Measurements from ENCODE around the gene ACTR8.

The ACTR8 gene

DNA sequence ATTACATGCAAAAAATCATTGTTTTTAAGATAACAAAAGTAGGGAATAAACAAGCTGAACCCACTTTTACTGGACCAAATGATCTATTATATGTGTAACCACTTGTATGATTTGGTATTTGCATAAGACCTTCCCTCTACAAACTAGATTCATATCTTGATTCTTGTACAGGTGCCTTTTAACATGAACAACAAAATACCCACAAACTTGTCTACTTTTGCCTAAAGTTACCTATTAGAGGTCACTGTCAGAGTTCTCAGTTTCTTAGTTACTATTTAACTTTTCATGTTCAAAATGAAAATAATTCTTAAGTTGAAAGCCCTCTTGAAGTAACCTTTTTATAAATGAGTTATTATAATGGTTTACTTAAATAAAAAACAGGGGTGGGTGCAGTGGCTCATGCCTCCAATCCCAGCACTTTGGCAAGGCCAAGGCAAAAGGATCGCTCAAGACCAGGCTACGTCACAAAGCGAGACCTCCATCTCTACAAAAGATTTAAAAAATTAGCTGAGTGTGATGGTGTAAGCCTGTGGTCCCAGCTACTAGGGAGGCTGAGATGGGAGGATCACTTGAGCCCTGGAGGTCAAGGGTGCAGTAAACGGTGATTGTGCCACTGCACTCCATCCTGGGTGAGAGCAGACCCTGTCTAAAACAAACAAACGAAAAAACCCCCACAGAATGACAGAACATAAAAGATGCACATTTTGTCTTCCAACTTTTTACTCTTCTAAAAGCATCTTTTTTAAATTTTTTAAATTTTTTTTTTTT is 16.0 kb downstream of the ACTR8 start:
- in situ Hi-C loops (cut with MboI; ENCODE audit: low sequenced_read_pairs) = no loop called here

DNA sequence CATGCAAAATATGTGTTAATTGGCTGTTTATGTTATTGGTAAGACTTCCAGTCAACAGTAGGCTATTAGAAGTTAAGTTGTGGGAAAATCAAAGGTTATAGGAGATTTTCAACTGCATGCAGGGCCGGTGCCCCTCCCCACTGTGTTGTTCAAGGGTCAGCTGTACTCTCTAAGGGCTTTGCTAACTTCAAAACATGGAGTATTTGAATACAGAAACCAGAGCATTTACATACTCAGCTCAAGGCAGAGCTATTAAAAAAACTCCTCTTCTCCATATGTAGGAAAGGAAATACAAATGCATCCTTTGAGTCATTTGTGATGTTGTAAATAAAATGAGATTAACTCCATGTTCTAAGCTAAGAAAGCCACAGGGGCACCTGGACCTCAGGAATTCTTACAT is 18.8 kb downstream of the ACTR8 start:
- in situ Hi-C loops (cut with MboI; ENCODE audit: low sequenced_read_pairs) = no loop called here

DNA sequence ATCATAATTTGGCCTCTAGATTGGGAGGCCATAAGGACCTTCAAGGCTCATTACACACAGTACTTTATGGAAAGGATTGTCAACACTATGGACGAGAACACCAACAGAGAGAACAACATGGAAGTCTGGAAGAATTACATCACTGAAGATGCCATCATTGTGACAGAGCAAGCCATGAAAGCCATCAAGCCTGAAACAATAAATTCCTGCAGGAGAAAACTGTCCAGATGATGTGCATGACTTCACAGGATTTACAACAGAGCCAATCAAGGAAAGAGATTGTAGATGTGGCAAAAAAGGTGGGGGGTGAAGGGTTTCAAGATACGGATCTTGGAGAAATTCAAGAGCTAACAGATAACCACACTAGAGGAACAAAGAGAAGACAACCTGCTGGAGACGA is 19.7 kb downstream of the ACTR8 start:
- in situ Hi-C loops (cut with MboI; ENCODE audit: low sequenced_read_pairs) = no loop called here

DNA sequence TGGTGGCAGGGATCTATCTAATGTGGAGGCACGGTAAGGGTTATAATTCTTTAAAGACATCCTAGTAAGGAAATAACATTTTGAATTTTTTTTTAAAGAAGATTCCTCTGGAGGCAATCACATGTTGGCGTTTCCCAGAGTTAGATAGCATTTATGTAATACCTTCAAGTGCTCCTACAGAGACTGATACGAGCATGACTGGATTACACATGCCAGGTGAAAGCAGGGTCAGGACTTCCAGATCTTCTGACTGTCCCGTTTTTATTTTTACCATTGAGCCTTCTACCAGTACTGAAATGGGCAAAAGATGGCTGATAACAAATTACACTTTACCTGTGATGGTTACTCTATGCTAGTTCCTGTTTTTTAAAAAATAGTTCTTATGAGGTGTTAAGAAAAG is 21.8 kb downstream of the ACTR8 start:
- in situ Hi-C loops (cut with MboI; ENCODE audit: low sequenced_read_pairs) = no loop called here

DNA sequence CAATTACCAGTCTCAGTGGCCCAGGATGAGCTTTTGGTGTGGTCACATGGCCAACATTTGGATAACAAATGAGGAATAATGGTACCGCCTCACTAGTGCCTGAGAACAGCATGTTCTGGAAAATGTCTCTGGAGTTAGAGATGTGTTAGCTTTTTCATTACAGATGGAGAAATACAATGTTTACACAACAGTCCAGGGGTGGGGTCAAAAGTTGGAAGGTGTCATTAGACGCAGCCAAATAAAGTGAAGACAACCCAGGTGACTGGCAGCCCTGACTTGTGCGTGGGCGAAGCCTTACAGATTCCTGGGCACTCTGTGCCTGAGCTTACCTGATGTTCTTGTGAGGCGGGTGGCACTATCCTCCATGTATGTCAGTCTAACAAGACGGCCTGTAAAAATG is 22.8 kb downstream of the ACTR8 start:
- in situ Hi-C loops (cut with MboI; ENCODE audit: low sequenced_read_pairs) = no loop called here

DNA sequence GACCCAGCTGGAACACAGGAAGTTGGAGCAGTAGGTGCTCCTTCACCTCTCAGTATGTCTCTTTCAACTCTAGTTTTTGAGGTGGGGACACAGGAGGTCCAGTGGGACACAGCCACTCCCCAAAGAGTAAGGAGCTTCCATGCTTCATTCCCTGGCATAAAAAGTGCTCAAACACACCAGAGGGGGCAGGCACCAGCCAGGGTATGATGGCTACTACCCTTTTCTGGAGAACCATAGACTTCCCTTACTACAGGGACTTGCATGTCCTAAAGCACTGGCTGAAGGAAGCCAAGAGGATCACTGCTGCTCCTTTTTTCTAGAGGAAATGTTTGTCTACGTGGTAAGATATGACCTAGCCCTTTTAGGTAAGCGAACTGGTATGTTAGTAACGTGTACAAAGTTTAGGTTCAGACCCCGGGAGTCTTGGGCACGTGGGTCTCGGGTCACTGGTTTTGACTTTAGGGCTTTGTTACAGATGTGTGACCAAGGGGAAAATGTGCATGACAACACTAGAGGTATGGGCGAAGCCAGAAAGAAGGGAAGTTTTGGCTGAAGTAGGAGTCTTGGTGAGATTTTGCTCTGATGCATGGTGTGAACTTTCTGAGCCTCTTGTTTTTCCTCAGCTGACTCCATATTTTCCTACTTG is 23.7 kb downstream of the ACTR8 start:
- in situ Hi-C loops (cut with MboI; ENCODE audit: low sequenced_read_pairs) = no loop called here

DNA sequence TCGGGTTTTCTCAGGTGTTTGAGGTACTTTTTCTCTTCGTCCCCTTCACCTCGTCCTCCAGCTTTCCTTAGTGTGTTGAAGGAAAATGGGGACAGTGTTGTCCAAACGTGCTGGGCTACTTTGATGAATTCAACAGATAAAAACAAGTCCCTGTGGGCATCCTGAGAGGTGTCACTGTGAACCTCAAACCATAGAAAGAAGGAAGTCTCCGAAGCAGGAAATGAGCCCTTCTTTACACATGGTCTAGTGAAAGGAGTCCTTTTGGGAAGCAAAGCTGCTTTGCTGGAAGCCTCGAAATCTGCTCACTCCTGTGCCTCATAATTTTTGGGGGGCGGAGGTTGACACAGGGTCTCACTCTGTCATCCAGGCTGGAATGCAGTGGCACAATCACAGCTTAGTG is 25.0 kb downstream of the ACTR8 start:
- in situ Hi-C loops (cut with MboI; ENCODE audit: low sequenced_read_pairs) = no loop called here

DNA sequence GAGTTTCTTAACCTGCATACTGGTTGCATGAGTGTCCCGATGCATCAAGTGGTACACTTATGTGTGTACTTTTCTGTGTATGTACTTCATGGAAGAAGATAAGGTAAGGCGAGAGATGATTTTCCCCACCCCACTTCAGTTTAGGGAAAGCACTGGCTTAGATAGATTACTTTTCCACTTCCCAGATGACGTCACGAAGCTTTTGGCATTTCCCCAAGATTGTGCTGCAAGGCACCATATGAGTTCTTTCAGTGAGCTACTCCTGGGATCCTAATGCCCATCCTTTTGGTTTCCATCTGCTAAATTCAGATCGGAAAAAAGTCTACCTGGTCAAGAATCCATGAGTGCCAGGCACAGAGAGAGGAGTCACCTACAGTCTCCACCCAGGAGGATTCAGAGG is 31.1 kb downstream of the ACTR8 start:
- in situ Hi-C loops (cut with MboI; ENCODE audit: low sequenced_read_pairs) = no loop called here

DNA sequence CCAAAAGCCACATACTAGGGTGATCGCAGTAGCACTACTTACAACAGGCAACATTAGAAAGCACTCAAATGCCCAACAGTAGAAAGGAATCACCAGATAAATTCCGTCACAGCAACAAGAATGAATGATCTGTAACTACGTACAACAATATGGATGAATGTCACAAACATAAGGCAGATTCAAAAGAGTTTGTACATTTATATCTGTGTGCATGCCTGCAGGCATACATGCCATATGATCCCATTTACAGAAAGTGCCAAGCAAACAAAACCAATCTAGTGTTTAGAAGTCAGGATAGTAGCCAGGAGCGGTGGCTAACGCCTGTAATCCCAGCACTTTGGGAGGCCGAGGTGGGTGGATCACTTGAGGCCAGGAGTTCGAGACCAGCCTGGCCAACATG is 32.0 kb downstream of the ACTR8 start:
- in situ Hi-C loops (cut with MboI; ENCODE audit: low sequenced_read_pairs) = no loop called here

DNA sequence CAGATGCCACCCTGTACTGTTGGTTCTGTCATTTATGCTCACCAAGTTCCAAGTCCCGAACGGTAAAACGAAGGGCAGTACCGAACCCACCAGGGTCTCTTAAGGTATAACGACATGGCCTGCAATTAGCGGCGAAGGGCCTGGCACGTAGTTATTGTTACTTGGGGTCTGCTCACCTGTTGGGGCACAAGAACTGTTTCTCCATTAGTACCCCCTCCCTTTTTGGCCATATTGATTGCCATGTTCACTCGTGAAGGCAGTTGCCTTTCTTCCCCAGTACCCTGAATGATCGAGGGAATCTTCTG is 35.1 kb downstream of the ACTR8 start:
- in situ Hi-C loops (cut with MboI; ENCODE audit: low sequenced_read_pairs) = no loop called here

DNA sequence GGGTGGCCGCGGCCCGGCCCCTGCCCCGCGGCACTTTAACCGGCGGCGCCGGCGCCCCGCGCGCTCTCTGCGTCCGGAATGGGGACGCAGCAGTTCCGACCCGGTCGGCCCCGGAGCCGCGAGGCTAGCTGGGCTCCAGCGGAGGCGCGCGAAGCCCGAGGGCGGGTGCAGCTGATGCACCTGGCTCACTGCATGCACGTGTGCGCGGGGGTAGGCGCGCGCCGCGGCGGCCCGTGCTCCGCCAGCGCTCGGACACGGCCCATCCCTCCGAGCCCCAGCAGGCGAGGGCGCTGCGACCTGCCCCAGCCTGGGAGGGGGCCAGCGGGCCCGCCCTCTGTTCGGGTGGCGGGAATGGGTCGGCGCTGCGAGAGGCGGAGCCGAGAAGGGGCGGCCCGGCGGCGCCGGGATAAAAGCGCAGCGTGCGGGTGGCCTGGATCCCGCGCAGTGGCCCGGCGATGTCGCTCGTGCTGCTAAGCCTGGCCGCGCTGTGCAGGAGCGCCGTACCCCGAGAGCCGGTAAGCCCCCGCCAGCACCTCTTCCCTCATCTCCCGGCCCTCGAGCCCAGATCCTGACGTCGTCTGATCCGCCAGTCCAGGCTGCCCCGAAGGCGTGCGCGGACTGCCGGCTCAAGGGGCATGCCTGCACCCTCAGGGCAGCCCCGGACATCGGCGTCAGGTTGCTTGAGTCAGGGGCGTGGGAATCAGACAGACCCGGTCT is 35.7 kb downstream of the ACTR8 start, which contains the start of the genes CHDH and IL17RB:
TSS of gene CHDH (minus strand) at position 286 of the 717 bp plus-strand sequence. CDS start 22,411 bp downstream, outside the sequence.
TSS of gene IL17RB (plus strand) at position 435 of the 717 bp plus-strand sequence. CDS start at position 456, 21 bp downstream.
- in situ Hi-C loops (cut with MboI; ENCODE audit: low sequenced_read_pairs) = no loop called here

DNA sequence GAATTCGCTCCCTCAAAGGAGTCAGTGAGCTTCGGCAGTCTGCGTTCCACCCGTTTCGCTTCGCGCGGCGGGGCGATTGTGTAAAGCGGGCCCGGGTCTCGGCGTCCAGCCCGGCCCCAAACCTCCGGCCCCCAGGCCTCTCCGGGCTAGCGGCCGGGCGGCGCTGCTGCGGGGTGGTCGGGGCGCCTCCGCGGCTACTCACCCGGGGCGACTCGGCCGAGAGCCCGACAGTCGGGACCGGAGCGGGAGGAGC is 36.1 kb downstream of the ACTR8 start:
- in situ Hi-C loops (cut with MboI; ENCODE audit: low sequenced_read_pairs) = no loop called here

DNA sequence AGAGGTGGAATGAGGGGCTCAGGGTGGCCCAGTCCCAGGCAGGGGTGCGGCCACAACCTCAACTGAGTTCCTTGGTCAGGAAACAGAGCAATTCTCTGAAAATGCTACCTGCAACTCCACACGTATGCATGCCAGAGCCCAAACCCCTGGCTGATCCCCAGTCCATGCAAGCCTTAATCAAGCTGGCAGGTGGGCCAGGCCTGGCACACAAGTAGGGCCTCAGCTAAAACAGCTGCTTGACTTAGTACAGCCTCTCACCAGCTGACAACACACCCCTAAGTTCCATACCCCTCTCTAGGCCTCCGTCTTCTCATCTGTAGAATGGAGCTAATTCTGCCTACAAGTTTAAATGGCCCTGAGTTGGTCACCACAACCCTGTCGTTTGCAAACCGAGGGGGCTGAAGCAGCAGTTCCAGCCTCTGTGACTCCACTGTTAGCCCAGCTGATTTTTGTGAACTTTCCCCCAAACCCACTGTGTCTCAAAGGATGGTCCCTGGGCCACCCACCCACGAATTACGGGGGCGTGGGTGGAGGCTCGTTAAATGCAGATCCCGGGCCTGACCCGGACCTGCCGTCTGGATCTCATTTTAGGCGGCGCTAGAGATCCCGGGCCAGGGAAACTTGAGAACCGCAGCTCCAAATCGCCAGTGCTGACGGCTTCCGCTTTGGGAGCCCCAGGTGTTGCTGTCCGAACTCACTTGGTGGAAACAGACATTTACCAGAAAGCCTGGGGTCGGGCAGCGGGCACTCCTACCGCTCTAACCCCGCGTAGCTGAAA is 36.7 kb downstream of the ACTR8 start:
- in situ Hi-C loops (cut with MboI; ENCODE audit: low sequenced_read_pairs) = no loop called here

DNA sequence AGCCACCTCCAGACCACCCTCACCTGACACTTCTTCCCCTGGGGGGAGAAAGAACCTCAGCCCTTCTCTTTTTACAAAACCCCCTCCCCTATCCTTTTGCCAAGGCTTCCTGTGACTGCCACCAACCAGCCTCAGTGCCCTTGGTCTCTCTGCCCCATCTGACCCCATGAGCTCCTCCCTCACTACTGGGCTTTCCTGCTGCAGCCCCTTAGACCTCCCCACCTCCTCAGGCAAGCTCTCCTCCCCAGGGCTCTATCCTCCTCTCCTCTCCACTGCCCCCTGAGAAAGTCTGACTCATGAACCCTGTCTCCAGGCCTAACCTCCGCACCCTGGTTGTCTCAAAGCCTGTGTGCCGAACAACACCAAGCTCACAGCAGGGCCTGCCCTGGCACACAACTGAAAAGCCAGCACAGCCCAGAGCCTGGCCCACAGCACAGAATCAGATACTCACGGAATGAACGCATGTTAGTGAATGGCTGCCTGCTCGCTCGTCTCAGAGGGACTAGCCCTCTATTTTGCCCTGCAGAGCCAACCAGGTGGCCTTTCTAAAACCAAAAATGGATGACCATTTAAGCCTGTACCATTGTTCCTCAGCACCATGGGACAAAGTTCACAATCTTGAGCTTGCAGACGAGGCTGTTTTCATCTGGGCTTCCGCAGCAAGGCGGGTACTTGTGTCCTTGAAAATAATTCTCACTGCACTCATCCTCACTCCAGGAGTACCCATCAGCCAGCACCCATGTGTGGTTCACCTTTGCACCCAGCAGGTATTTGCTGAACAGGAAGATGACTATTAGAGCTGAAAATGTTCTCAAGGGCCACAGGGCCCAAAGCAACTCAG is 37.5 kb downstream of the ACTR8 start:
- in situ Hi-C loops (cut with MboI; ENCODE audit: low sequenced_read_pairs) = no loop called here

DNA sequence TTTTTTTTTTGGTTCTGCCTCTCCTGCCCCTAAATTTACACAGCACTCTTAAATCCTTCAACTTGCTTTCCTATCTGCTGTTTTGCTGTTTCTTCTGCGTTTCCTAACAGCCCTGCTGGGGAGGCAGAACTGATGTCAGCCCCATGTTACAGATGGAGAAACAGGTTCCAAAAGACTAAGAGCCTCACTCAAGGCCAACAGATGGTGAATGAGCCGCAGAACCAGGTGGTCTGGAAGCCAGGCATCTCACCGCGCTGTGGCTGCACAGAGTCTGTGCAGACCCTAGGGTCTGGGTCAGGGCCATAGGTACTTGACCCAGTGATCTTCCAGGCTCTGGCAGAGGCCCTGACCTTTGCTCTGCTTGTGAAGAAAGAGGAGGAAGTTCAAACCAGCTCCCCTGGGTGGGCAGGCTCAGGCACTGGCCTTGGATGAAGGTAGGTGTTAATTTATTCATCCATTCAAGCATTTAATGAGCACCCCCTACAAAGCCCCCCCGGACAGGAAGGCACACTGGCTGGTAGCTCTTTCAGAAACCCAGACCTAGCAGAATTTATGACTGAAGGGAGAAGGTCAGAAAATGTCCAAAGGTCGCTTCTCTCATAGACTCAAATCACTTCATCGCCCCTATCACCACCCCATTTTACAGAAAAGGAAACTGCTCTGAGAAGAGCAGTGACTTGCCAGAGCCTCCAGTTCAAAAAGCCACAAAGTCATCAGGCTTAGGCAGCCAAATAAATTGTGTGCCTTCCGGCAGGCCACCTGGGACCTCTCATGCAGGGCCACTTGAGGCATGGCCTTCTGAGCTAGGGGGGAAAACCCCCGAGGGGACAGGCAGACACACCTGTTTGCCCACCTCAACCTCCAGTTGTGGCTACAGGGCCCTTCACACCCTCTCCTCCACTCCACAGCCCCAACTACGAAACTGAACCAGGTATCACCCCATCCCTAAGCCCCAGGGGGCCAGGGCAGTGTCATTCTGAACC is 38.5 kb downstream of the ACTR8 start:
- in situ Hi-C loops (cut with MboI; ENCODE audit: low sequenced_read_pairs) = no loop called here

DNA sequence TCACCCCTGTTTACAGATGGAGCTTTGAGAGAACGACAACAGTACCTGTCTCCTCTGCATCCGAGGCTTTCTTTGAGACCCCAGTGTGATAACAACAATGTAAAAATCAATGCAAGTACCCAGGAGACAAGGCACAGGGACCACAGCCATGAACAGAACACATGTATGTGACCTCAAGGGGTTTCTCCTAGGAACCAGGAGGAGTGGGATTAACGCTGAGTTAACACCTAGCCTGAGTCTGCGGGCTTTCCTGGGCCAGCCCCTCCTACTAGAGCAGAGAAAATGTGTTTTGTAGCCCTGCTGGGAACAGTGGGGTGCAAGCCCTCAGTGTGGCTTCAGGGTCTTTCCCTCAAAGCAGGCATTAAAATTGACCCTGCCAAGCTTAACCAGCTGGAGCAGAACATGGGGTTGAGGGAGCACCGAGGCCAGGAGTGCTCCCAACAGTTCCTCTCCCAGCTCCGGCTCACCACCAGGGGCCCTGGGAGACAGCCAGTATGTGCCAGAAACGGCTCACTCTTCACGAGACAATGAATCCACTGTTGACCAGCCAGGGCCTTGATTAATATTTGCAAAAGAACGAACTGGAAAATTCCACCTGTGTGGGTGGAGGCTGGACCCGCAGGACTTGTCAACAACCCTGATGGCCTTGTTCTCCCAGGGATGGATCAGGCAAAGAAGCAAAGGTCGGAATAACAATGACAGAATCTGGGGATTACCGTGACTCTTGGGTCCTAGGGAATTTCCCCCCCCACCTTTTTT is 39.3 kb downstream of the ACTR8 start:
- in situ Hi-C loops (cut with MboI; ENCODE audit: low sequenced_read_pairs) = no loop called here

DNA sequence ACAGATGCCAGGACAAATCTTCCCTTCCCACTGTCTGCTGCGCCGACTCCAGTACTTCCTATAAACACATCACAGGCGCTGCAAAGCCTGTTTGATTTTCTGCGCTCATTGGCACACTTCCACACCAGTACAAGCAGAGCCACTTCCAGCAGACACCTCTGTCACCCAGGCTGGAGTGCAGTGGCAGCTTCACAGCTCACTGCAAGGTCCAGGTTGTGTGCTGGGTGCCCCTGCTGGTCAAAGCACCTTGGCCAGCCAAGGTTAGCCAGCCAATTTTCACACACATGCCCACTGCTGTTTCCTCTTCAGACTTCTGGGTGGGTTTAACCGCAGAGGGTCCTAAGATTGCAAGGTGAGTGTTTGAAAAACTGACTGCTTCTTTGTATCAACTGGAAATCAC is 40.7 kb downstream of the ACTR8 start:
- in situ Hi-C loops (cut with MboI; ENCODE audit: low sequenced_read_pairs) = no loop called here

DNA sequence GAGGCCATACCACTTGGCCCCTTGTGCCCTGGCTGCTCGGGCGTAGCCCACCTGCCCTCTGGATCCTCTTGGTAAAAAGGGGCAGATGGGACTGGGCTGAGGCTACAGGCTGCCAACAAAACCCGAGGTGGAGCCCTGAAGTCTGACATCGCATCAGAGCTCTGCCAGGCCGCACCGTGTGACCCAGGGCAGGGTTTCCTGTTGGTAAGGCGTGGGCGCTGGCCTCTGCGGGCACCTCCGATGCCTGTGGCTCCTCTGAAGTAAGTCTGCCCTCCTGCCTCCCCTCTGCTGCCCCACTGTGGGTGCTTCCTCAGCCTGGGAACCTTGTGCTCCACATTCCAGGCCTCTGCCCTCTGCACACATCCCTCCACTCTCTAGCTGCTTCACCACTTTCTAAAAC is 44.6 kb downstream of the ACTR8 start:
- in situ Hi-C loops (cut with MboI; ENCODE audit: low sequenced_read_pairs) = no loop called here
